ENCODE measurements around the gene CXCL8.
"Not testable (repeated sequence)": the region's sequence is repeated elsewhere in the genome, so short reads cannot be mapped to it uniquely, and the experiment has no call there.

Gene CXCL8

DNA sequence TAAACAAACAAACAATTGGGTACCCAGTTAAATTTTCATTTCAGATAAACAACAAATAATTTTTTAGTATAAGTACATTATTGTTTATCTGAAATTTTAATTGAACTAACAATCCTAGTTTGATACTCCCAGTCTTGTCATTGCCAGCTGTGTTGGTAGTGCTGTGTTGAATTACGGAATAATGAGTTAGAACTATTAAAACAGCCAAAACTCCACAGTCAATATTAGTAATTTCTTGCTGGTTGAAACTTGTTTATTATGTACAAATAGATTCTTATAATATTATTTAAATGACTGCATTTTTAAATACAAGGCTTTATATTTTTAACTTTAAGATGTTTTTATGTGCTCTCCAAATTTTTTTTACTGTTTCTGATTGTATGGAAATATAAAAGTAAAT is 2.9 kb downstream of the CXCL8 start:
- DNase-seq (ENCODE audit: low read depth in 1 of 2, low spot score in 1 of 2): no peak

DNA sequence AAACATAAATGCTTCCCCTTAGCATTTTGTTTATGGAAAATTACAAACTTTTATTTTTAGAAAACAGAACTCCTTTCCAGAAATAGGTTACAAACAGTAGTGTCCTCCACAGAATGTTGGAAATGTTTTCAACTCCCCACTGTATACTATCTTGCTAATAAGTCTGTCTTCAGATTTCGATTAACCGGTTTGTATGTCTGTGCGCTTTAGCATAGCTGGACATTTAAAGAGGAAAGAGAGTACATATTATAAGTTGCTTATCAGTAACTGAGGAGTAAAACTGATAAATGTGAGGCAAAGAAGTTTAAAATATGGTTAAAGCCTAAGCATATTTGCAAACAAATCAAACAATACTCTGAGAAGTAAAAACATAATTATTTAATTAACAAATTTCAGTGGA is 3.4 kb downstream of the CXCL8 start:
- no peak for DNase-seq (ENCODE audit: low read depth in 1 of 2, low spot score in 1 of 2)

DNA sequence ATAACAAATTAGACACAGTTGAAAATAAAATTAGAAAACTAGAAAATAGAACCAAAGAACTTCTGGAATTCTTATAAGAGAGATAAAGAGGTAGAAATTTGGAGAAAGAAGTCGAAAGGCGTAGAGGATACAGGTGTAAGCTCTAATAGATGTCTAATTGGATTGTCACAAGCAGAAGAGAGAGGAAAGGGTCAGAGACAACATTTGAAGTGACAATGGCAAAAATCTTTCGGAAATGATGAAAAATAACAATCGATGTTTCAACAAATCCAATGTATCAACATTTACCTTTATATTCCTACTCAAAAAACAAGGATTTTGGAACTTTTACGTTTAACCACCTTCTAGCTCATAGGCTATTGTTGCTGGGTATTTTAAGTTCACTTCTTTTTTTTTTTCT is 3.8 kb downstream of the CXCL8 start:
- DNase-seq (ENCODE audit: low read depth in 1 of 2, low spot score in 1 of 2): no peak

- no peak for DNase-seq (ENCODE audit: low read depth in 1 of 2, low spot score in 1 of 2)
Measured at GRCh38 chr4:73750730-73751129, 10.4 kb downstream of the CXCL8 start.

DNA sequence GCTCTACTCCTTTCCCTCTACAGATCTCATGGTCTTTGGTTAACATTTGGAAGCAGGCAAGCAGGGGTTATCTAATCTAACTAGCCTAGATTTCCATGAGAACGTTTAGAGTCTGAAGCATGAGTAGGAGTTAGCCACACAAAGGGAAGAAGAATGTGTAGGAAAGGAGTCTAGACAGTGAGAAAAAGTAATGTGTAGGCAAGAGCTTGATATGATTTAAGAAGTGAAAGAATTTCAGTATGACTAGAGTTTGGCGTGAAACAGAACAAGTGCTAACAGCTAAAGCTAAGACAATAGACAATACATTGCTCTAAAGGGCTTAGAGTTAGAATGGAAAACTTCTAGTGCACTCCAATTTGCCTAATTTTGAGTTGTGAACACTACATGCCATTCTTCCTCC is 10.8 kb downstream of the CXCL8 start:
- DNase-seq (ENCODE audit: low read depth in 1 of 2, low spot score in 1 of 2): no peak

- no peak for DNase-seq (ENCODE audit: low read depth in 1 of 2, low spot score in 1 of 2)
Measured at GRCh38 chr4:73751830-73752229, 11.5 kb downstream of the CXCL8 start.

DNA sequence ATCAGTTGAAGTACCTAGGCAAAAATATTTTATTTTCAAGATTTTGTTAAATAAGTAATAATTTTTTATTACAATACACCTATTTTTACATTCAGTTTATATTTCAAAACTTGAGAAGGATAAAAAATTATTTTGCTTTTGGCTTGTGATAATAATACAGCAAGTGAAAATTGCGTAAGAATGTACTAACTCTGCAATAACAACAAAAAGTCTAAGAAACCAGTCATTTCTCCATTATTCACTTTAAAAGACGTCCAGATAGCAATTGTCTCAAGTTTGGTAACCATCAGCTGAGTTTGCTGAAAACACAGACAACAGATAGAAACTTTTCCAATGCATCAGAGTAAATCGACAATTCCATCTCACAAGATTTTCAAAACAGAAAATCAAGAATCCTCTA is 12.1 kb downstream of the CXCL8 start:
- no peak for DNase-seq (ENCODE audit: low read depth in 1 of 2, low spot score in 1 of 2)

DNA sequence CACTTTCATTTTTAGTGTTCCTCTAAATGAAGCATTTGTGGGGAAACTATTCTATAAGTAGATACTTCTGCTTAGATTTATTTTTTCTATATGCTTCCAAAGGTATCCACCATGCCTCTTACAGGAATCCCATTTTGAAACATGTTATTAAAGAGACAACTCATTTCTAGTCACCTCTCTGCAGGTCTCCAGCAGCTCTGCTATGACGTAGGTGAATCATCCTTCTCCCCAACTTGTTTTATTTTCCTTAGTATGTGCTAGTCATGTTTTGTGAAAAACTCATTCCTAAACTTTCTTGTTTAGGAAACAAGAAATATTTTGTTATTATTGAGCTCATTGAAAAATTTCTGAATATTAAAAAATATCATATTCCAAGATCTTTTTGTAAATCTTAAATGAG is 12.8 kb downstream of the CXCL8 start:
- DNase-seq (ENCODE audit: low read depth in 1 of 2, low spot score in 1 of 2): no peak

- DNase-seq (ENCODE audit: low read depth in 1 of 2, low spot score in 1 of 2): no peak
Measured at GRCh38 chr4:73754934-73755333, 14.6 kb downstream of the CXCL8 start.

DNA sequence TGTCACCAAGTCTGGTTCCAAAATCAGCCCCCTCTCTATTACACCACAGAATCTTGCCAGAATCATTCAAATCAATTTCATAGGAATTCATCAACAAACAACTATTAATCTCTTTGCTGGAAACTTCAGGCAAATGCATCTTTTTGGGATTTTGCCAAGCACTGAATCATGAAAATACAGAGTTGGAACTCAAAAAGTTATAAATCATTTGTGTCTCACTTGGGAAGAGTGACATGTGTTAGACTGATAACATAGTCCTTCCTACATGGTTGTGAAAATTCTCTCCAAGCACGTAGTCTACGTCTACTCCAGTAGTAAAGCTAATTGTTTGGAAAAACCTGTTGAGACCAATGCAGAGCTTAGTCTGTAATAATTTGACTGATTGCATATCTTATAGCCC is 19.0 kb downstream of the CXCL8 start:
- DNase-seq (ENCODE audit: low read depth in 1 of 2, low spot score in 1 of 2): no peak

GRCh38 chr4:73761856-73762255 is 21.5 kb downstream of the CXCL8 start:
- no peak for DNase-seq (ENCODE audit: low read depth in 1 of 2, low spot score in 1 of 2)

GRCh38 chr4:73762409-73762808 is 22.0 kb downstream of the CXCL8 start:
- no peak for DNase-seq (ENCODE audit: low read depth in 1 of 2, low spot score in 1 of 2)

DNA sequence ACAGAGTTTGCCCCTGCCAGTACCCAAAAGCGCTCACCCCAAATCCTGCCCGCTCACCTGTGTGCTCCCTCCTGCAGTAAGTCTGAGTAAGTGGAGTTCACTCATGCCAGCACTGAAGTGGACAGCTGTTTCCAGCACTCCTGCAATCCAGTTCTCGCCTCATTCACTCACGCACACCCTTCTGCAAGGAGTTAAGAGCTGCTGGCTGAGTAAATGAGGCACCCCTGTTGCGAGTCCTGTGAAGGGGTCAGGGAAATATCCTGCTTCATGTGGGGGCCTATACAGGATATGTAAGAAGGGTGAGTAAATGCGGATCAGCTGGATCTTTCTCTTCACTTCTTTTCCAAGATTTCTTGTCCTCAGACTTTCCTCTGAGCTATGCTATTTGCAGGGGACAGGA is 23.5 kb downstream of the CXCL8 start:
- no peak for DNase-seq (ENCODE audit: low read depth in 1 of 2, low spot score in 1 of 2)

GRCh38 chr4:73764513-73764912 is 24.1 kb downstream of the CXCL8 start:
- no peak for DNase-seq (ENCODE audit: low read depth in 1 of 2, low spot score in 1 of 2)

- no peak for DNase-seq (ENCODE audit: low read depth in 1 of 2, low spot score in 1 of 2)
Measured at GRCh38 chr4:73765296-73765695, 24.9 kb downstream of the CXCL8 start.

- DNase-seq (ENCODE audit: low read depth in 1 of 2, low spot score in 1 of 2): no peak
Measured at GRCh38 chr4:73770917-73771316, 30.5 kb downstream of the CXCL8 start.

DNA sequence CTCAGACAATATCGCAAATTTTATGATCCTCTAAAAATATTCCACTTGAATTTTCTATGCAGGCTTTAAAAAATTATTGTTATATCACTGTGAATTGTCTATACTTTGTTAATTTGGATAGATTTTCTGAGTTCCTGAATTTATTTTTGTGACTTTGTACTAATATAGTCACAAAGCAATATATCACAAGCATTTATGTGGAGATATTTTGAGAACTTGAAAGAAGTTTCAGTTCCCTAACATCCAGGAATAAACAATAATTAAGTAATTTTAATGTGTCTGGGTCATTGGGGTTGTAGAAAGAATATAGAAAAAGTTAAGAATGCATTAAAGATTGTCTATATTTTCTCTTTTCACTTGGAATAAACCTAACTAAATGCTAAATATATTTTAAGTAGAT is 32.0 kb downstream of the CXCL8 start:
- no peak for DNase-seq (ENCODE audit: low read depth in 1 of 2, low spot score in 1 of 2)

GRCh38 chr4:73774406-73774805 is 34.0 kb downstream of the CXCL8 start:
- DNase-seq (ENCODE audit: low read depth in 1 of 2, low spot score in 1 of 2): not testable (repeated sequence)

GRCh38 chr4:73776321-73776729 is 36.0 kb downstream of the CXCL8 start:
- DNase-seq (ENCODE audit: low read depth in 1 of 2, low spot score in 1 of 2): no peak

- DNase-seq (ENCODE audit: low read depth in 1 of 2, low spot score in 1 of 2): no peak
Measured at GRCh38 chr4:73777612-73778011, 37.2 kb downstream of the CXCL8 start.

GRCh38 chr4:73780243-73780642 is 39.9 kb downstream of the CXCL8 start:
- no peak for DNase-seq (ENCODE audit: low read depth in 1 of 2, low spot score in 1 of 2)

DNA sequence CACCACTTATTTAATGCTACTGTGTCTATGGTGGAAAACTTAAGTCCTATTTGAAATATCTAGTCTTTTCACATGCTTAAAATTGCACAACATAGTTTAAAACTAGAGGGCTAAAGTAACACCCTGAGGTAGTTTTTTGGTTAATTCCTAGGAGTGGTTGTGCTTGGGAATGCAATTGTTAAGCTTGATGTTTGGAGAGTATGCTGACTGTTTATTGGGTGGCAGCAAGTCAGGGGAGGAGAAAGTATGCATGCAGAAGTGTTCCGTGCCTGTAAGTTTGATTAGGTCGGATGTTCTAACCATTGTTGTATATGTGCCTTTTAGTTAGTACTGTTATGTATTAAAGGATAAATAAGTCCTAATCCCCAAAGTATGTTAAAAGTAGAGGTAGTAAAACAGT is 40.5 kb downstream of the CXCL8 start:
- DNase-seq (ENCODE audit: low read depth in 1 of 2, low spot score in 1 of 2): no peak

- DNase-seq (ENCODE audit: low read depth in 1 of 2, low spot score in 1 of 2): no peak
Measured at GRCh38 chr4:73788411-73788810, 48.0 kb downstream of the CXCL8 start.

Data from stimulated activated CD4-positive, alpha-beta T cell treated with anti-CD3 and anti-CD28 coated beads, Interleukin-15, amount 100 ng/mL, for 1 hour (primary cell).